ENCODE data around the gene TBC1D10A.

Gene TBC1D10A

GRCh38 chr22:30250039-30250565 lies 76.6 kb downstream of the TBC1D10A start (continued):
- no peak for TF ChIP-seq CREB5 (CRISPR knock-in tag; IDR thresholded peaks at IDR 0.05; ENCODE audit: low read depth)
- TF ChIP-seq BACH2 (CRISPR knock-in tag; IDR thresholded peaks at IDR 0.05; ENCODE audit: borderline replicate concordance): no peak
- TF ChIP-seq CSDC2 (CRISPR knock-in tag; IDR thresholded peaks at IDR 0.05): no peak
- TF ChIP-seq TOX (CRISPR knock-in tag; IDR thresholded peaks at IDR 0.05; ENCODE audit: borderline replicate concordance): no peak
- no peak for TF ChIP-seq OSR1 (CRISPR knock-in tag; IDR thresholded peaks at IDR 0.05)
- no peak for TF ChIP-seq ZNF565 (CRISPR knock-in tag; conservative IDR thresholded peaks at IDR 0.05; ENCODE audit: low read depth)
- no peak for TF ChIP-seq TCF4 (CRISPR knock-in tag; IDR thresholded peaks at IDR 0.05; ENCODE audit: borderline replicate concordance)

- no peak for ATAC-seq
- no peak for TF ChIP-seq SNAI2 (CRISPR knock-in tag; IDR thresholded peaks at IDR 0.05)
- no peak for TF ChIP-seq PATZ1 (CRISPR knock-in tag; IDR thresholded peaks at IDR 0.05; ENCODE audit: borderline replicate concordance)
- TF ChIP-seq TSHZ2 (CRISPR knock-in tag; IDR thresholded peaks at IDR 0.05): no peak
- TF ChIP-seq OSR1 (CRISPR knock-in tag; IDR thresholded peaks at IDR 0.05): no peak
- no peak for TF ChIP-seq POU6F1 (CRISPR knock-in tag; IDR thresholded peaks at IDR 0.05; ENCODE audit: borderline replicate concordance, low read depth)
- no peak for TF ChIP-seq ZC3H10 (CRISPR knock-in tag; IDR thresholded peaks at IDR 0.05)
- TF ChIP-seq ZNF70 (CRISPR knock-in tag; IDR thresholded peaks at IDR 0.05): no peak
- no peak for TF ChIP-seq CSRNP3 (CRISPR knock-in tag; IDR thresholded peaks at IDR 0.05)
Measured at GRCh38 chr22:30249049-30250038, 77.4 kb downstream of the TBC1D10A start.

GRCh38 chr22:30248484-30248883 lies 78.3 kb downstream of the TBC1D10A start:
- no peak for ATAC-seq
- TF ChIP-seq CREB5 (CRISPR knock-in tag; IDR thresholded peaks at IDR 0.05; ENCODE audit: low read depth): no peak
- no peak for TF ChIP-seq PPARA (CRISPR knock-in tag; IDR thresholded peaks at IDR 0.05; ENCODE audit: borderline replicate concordance)
- TF ChIP-seq ESRRG (CRISPR knock-in tag; IDR thresholded peaks at IDR 0.05): no peak
- no peak for TF ChIP-seq ZNF70 (CRISPR knock-in tag; IDR thresholded peaks at IDR 0.05)
- no peak for TF ChIP-seq TCF4 (CRISPR knock-in tag; IDR thresholded peaks at IDR 0.05; ENCODE audit: borderline replicate concordance)
- no peak for TF ChIP-seq POU6F1 (CRISPR knock-in tag; IDR thresholded peaks at IDR 0.05; ENCODE audit: borderline replicate concordance, low read depth)
- TF ChIP-seq ISL1 (CRISPR knock-in tag; IDR thresholded peaks at IDR 0.05): no peak
- TF ChIP-seq BACH2 (CRISPR knock-in tag; IDR thresholded peaks at IDR 0.05; ENCODE audit: borderline replicate concordance): no peak
- no peak for TF ChIP-seq TSHZ2 (CRISPR knock-in tag; IDR thresholded peaks at IDR 0.05)
- TF ChIP-seq ZNF565 (CRISPR knock-in tag; conservative IDR thresholded peaks at IDR 0.05; ENCODE audit: low read depth): no peak
- TF ChIP-seq OSR1 (CRISPR knock-in tag; IDR thresholded peaks at IDR 0.05): no peak
